Measurements from ENCODE around the gene C4orf50. TPM values are rescaled to one million over a fixed set of nuclear protein-coding genes. Genes with fewer than 3 reads are reported as not detected.

Gene C4orf50
- total and polyA plus RNA-seq, 2 experiments from 2014 or later, result 0.06 to 0.31 TPM

DNA sequence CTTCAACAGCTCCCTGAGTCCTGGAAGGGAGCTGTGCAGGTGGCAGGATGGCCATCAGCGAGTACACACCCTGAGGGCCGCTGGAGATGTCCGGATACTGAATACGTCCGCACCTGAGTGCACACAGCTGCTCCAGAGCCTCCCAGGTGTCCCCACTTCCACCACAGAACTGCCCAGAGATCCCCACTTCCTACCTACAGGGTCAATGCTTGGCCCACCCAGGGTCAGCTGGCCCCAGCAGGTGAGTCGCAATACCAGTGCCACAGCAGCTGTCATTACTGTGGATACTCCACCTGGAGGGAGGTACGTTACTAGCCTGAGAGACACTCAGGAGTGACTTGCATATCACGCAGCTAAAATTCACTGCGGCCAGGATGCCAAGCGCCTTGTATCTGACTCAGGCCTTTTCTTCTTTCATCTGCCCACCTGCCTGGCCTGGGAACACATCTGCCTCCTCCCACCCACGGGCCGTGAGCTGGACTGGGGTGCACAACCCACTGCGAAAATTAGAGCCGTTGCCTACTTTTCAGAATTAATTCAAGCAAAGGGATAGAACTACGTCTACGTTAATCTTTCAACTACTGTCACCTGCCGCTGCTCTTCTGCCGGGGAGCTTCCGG lies 9.4 kb downstream of the C4orf50 start:
- no peak overlapping the region for H3K4me3 Mint-ChIP-seq
- Histone ChIP-seq H4K20me1 (replicated peaks; ENCODE audit: insufficient read depth) (no peaks in the 10 kb centered on the region), H3K4me1 (ENCODE audit: insufficient read depth) (peaks cover 7% of the 10 kb centered on the region; the same call in 1 of the 2 replicates), H3K27ac (ENCODE audit: low read depth) (no peak overlapping the region), H3K79me2 (replicated peaks; ENCODE audit: insufficient read depth) (no peaks in the 10 kb centered on the region), H3K27me3 (ENCODE audit: insufficient read depth) (no peaks in the 10 kb centered on the region), H3K36me3 (ENCODE audit: insufficient read depth) (no peaks in the 10 kb centered on the region), H3F3A (replicated peaks; ENCODE audit: low read depth) (no peaks in the 10 kb centered on the region), H3K4me2 (no peak overlapping the region), H3K4me3 (no peak overlapping the region; the same call in 1 of the 2 replicates), H3K9me2 (ENCODE audit: insufficient read depth) (no peaks in the 10 kb centered on the region), H2AFZ (no peak overlapping the region)
- no peaks in the 10 kb centered on the region; the same call in 2 of the 3 replicates for H3K9me3 Mint-ChIP-seq
- ATAC-seq (no peak), DNase-seq (ENCODE audit: low spot score) (no peak)
- no peak for TF ChIP-seq POLR2AphosphoS5 (IDR thresholded peaks at IDR 0.05; ENCODE audit: low read depth)
- TF ChIP-seq CREB1 (CRISPR knock-in tag; IDR thresholded peaks at IDR 0.05; ENCODE audit: low read depth), result no peak
- TF ChIP-seq, protein P1, sequence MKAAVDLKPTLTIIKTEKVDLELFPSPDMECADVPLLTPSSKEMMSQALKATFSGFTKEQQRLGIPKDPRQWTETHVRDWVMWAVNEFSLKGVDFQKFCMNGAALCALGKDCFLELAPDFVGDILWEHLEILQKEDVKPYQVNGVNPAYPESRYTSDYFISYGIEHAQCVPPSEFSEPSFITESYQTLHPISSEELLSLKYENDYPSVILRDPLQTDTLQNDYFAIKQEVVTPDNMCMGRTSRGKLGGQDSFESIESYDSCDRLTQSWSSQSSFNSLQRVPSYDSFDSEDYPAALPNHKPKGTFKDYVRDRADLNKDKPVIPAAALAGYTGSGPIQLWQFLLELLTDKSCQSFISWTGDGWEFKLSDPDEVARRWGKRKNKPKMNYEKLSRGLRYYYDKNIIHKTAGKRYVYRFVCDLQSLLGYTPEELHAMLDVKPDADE (IDR thresholded peaks at IDR 0.05), result no peak
- TF ChIP-seq, protein P2, sequence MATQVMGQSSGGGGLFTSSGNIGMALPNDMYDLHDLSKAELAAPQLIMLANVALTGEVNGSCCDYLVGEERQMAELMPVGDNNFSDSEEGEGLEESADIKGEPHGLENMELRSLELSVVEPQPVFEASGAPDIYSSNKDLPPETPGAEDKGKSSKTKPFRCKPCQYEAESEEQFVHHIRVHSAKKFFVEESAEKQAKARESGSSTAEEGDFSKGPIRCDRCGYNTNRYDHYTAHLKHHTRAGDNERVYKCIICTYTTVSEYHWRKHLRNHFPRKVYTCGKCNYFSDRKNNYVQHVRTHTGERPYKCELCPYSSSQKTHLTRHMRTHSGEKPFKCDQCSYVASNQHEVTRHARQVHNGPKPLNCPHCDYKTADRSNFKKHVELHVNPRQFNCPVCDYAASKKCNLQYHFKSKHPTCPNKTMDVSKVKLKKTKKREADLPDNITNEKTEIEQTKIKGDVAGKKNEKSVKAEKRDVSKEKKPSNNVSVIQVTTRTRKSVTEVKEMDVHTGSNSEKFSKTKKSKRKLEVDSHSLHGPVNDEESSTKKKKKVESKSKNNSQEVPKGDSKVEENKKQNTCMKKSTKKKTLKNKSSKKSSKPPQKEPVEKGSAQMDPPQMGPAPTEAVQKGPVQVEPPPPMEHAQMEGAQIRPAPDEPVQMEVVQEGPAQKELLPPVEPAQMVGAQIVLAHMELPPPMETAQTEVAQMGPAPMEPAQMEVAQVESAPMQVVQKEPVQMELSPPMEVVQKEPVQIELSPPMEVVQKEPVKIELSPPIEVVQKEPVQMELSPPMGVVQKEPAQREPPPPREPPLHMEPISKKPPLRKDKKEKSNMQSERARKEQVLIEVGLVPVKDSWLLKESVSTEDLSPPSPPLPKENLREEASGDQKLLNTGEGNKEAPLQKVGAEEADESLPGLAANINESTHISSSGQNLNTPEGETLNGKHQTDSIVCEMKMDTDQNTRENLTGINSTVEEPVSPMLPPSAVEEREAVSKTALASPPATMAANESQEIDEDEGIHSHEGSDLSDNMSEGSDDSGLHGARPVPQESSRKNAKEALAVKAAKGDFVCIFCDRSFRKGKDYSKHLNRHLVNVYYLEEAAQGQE (IDR thresholded peaks at IDR 0.05; ENCODE audit: unreplicated experiment), result no peak
- TF ChIP-seq EZH2 (IDR thresholded peaks at IDR 0.05; ENCODE audit: low read depth, unreplicated experiment), result no peak
- TF ChIP-seq, protein P3, sequence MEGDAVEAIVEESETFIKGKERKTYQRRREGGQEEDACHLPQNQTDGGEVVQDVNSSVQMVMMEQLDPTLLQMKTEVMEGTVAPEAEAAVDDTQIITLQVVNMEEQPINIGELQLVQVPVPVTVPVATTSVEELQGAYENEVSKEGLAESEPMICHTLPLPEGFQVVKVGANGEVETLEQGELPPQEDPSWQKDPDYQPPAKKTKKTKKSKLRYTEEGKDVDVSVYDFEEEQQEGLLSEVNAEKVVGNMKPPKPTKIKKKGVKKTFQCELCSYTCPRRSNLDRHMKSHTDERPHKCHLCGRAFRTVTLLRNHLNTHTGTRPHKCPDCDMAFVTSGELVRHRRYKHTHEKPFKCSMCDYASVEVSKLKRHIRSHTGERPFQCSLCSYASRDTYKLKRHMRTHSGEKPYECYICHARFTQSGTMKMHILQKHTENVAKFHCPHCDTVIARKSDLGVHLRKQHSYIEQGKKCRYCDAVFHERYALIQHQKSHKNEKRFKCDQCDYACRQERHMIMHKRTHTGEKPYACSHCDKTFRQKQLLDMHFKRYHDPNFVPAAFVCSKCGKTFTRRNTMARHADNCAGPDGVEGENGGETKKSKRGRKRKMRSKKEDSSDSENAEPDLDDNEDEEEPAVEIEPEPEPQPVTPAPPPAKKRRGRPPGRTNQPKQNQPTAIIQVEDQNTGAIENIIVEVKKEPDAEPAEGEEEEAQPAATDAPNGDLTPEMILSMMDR (conservative IDR thresholded peaks at IDR 0.05; ENCODE audit: low read depth in 2 of 2), result no peak
- no peak for TF ChIP-seq ZNF114 (CRISPR knock-in tag; IDR thresholded peaks at IDR 0.05)
- no peak for TF ChIP-seq ZNF331 (CRISPR knock-in tag; IDR thresholded peaks at IDR 0.05; ENCODE audit: low read depth)
- TF ChIP-seq JUNB (IDR thresholded peaks at IDR 0.05; ENCODE audit: unreplicated experiment), result no peak
- no peak for TF ChIP-seq NANOG (IDR thresholded peaks at IDR 0.05; ENCODE audit: borderline replicate concordance)
- TF ChIP-seq STAT1 (IDR thresholded peaks at IDR 0.05; ENCODE audit: unreplicated experiment), result no peak
- TF ChIP-seq EZH2phosphoT487 (IDR thresholded peaks at IDR 0.05; ENCODE audit: unreplicated experiment), result no peak
- TF ChIP-seq, protein P4, sequence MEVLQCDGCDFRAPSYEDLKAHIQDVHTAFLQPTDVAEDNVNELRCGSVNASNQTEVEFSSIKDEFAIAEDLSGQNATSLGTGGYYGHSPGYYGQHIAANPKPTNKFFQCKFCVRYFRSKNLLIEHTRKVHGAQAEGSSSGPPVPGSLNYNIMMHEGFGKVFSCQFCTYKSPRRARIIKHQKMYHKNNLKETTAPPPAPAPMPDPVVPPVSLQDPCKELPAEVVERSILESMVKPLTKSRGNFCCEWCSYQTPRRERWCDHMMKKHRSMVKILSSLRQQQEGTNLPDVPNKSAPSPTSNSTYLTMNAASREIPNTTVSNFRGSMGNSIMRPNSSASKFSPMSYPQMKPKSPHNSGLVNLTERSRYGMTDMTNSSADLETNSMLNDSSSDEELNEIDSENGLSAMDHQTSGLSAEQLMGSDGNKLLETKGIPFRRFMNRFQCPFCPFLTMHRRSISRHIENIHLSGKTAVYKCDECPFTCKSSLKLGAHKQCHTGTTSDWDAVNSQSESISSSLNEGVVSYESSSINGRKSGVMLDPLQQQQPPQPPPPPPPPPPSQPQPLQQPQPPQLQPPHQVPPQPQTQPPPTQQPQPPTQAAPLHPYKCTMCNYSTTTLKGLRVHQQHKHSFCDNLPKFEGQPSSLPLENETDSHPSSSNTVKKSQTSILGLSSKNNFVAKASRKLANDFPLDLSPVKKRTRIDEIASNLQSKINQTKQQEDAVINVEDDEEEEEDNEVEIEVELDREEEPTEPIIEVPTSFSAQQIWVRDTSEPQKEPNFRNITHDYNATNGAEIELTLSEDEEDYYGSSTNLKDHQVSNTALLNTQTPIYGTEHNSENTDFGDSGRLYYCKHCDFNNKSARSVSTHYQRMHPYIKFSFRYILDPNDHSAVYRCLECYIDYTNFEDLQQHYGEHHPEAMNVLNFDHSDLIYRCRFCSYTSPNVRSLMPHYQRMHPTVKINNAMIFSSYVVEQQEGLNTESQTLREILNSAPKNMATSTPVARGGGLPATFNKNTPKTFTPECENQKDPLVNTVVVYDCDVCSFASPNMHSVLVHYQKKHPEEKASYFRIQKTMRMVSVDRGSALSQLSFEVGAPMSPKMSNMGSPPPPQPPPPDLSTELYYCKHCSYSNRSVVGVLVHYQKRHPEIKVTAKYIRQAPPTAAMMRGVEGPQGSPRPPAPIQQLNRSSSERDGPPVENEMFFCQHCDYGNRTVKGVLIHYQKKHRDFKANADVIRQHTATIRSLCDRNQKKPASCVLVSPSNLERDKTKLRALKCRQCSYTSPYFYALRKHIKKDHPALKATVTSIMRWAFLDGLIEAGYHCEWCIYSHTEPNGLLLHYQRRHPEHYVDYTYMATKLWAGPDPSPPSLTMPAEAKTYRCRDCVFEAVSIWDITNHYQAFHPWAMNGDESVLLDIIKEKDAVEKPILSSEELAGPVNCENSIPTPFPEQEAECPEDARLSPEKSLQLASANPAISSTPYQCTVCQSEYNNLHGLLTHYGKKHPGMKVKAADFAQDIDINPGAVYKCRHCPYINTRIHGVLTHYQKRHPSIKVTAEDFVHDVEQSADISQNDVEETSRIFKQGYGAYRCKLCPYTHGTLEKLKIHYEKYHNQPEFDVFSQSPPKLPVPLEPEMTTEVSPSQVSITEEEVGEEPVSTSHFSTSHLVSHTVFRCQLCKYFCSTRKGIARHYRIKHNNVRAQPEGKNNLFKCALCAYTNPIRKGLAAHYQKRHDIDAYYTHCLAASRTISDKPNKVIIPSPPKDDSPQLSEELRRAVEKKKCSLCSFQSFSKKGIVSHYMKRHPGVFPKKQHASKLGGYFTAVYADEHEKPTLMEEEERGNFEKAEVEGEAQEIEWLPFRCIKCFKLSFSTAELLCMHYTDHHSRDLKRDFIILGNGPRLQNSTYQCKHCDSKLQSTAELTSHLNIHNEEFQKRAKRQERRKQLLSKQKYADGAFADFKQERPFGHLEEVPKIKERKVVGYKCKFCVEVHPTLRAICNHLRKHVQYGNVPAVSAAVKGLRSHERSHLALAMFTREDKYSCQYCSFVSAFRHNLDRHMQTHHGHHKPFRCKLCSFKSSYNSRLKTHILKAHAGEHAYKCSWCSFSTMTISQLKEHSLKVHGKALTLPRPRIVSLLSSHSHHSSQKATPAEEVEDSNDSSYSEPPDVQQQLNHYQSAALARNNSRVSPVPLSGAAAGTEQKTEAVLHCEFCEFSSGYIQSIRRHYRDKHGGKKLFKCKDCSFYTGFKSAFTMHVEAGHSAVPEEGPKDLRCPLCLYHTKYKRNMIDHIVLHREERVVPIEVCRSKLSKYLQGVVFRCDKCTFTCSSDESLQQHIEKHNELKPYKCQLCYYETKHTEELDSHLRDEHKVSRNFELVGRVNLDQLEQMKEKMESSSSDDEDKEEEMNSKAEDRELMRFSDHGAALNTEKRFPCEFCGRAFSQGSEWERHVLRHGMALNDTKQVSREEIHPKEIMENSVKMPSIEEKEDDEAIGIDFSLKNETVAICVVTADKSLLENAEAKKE (CRISPR knock-in tag; IDR thresholded peaks at IDR 0.05), result no peak
- no peaks in the 10 kb centered on the region for H3K36me3 Mint-ChIP-seq (ENCODE audit: low read depth)
- no peak overlapping the region for H3K27ac Mint-ChIP-seq
- peaks cover 25% of the 10 kb centered on the region for H3K4me1 Mint-ChIP-seq
- peaks cover 18% of the 10 kb centered on the region for H3K27me3 Mint-ChIP-seq (ENCODE audit: insufficient read depth, low read depth, poor library complexity)

Data from GM23338 (cell line).